SK-MEL-5 (cell line): ENCODE data around the gene CNTNAP5. TPM values are rescaled to one million over a fixed set of nuclear protein-coding genes. Genes with fewer than 3 reads are reported as not detected.

ENCODE experiments used
- DNase-seq: peaks from one replicate; pipeline ENCODE4 v3.0.0-alpha.2; 2016; ENCODE audit warnings: low read depth, low spot score
- in situ Hi-C: cut with HindIII; loops from 2 replicates; pipeline ENCODE4 v1.10.0; 2016; ENCODE audit warnings: low sequenced_read_pairs, high pct_unique_total_duplicates, low pct_unique_long_range_greater_than_20kb
- total RNA-seq: library from RNA; depleted of rRNA; stranded (reverse); fragments of >200 nt; shearing (Covaris generic); gene quantifications from 2 replicates; pipeline ENCODE4 v1.2.3, GENCODE V29; 2014

The CNTNAP5 gene
- total RNA-seq, 1 experiment from 2014 or later: not detected

DNA sequence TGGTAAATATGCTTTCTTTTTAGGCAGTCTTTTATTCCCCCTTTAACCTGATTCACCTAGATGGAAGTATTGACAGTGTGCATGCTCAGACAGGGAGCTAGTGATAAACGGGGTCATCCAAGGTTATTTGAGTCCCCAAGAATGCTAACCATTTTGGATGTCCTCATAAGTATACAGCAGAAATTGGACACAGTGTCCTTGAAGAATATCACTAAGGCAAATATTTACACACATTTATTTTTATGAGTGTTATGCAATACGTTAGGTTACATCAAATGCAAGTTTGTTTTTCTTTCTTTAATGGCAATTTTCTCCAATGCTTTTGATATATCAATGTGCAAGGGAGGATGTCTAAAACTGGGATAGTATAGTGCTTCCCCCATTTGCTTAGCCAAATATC is 23.6 kb downstream of the CNTNAP5 start:
- in situ Hi-C loops: no loop called here

DNA sequence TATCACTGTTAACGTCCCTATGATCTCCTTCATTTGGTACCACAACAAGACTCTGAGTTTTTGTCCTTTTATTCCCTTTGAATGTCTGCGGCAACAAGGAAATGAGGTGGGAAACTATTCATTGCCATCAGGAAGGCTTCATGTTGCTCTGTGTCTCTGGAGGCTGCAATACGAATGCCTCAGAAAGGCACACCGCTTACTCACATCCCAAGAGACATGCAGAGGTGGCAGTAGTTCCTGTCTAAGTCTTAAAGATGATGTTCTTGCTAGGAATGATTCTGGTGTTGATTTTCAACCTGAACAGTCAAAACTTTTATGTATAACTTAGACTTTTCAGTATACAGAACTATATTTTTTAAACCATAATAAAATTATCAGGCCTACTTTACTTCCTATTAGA is 24.0 kb downstream of the CNTNAP5 start:
- no peak for DNase-seq
- in situ Hi-C loops: no loop called here

More for the DNA sequence above, 23.6 kb downstream of the CNTNAP5 start:
- DNase-seq: no peak

DNA sequence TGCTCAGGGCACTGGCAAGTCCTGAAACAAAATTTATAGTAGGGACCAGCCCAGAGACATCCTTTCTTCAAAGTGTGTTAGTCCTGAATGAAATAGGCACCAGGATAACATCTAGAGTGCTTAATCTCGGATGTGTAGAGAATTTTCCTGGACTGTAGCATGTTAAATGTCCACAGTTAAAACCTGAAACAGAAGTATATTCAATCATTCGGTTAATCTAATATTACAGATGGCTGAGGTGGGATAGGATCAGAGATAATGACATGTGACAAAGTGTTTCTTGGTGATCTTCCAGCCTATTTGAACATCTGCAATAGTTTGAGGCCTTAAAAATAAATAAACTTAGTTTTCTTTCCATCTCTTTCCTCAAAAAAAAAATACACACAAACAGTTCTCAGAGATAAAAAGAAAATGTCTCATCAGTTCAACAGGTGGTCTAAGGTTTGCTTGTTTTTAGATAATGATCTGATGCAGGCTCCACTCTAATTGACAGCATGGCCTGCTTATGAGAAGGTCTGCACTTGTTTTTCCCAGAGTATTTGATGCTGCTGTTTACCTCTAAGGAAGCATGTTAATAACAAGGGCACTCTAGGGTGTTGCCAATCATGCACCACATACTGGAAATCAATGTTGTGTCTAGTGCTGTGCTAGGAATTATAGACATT is 25.9 kb downstream of the CNTNAP5 start:
- no peak for DNase-seq
- in situ Hi-C loops: no loop called here

DNA sequence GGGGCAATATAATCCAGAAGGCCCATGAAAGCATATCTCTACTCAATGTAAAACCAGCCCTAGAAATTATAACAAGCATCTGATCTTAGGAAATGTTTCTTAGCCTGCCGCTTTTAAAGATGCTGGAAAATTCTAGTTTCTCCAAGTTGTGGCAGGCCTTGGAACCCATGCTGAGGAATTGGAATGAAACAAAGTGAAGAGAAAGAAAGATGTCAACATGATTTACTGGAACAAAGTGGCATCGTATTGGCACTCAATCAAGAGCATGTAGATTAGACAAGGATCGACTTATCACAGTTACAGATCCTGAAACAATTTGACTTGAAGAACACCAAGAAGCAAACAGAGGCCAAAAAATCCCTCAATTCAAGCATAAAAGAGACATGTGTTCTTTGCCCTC is 28.7 kb downstream of the CNTNAP5 start:
- in situ Hi-C loops: no loop called here
- DNase-seq: no peak

DNA sequence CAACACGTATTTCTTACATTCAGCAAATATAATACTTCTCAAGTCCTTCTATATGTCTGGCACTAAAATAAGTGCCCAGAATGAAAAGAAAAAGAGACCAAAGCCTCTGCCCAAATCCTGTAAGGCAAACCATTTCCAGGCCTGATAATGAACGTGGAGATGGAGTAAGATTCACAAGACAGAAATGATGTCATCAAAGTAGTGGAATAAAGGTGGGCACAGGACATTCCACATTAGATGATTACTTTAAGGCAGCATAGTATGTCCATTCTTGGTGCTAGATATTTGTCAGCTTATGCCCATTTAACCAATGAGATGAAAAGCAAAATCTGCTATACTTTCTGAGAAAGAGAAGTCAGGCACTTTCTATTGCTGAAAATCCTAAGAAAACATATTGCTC is 38.5 kb downstream of the CNTNAP5 start:
- in situ Hi-C loops: no loop called here
- DNase-seq: no peak

DNA sequence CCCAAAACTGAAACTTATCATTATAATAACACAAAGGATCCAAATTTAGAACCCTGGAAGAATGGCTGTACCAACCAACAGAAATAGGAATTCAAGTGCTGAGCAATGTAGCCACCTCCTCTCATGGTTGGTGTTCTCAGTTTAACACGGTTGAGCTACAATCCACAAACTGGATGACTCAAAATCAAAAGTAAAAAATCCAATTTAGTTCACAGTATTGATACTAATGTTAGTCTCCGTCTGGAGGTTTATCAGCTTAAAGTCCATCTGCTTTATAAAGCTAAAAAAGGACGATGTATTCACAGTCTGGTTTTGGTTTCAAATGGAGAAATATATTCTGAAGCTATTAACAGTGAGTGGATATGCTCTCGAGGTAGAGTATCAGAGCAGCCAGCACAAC is 40.5 kb downstream of the CNTNAP5 start:
- no peak for DNase-seq
- in situ Hi-C loops: no loop called here

DNA sequence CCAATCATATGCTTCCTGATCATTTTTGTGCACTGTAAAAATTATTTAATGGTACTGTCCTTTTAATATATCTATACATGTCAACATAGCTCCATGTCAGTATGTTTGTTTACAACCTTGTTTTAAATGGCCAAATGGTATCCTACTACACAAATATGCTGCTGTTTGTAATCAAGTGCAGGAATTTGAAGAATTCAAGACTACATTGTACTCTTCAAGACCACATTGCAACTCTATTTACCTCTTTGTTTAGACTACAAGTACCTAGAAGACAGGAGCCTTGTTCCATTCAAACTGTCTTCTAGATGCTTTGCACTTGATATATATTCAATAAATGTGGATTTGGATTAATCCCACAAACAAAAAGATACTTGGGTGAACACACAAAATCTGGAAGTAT is 41.7 kb downstream of the CNTNAP5 start:
- in situ Hi-C loops: no loop called here
- no peak for DNase-seq

DNA sequence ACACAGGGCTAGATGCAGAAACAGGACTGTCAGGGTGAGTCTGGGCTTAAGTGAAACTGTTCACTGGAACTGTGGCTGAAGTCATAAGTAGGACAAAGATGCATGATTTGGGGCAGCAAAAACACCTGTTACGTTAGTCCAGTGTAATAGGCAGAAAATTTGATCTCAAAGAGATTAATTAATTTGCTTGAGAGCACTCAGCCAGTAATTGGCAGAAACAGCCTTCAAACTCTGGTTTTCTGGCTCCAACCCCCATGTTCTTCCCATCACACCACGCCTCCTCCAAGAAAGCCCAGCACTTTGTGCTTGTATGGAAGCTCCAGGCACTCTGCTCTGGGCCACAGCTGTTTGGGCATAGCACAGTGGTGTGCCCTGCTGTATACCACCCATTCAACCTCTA is 54.0 kb downstream of the CNTNAP5 start:
- in situ Hi-C loops: no loop called here
- no peak for DNase-seq

DNA sequence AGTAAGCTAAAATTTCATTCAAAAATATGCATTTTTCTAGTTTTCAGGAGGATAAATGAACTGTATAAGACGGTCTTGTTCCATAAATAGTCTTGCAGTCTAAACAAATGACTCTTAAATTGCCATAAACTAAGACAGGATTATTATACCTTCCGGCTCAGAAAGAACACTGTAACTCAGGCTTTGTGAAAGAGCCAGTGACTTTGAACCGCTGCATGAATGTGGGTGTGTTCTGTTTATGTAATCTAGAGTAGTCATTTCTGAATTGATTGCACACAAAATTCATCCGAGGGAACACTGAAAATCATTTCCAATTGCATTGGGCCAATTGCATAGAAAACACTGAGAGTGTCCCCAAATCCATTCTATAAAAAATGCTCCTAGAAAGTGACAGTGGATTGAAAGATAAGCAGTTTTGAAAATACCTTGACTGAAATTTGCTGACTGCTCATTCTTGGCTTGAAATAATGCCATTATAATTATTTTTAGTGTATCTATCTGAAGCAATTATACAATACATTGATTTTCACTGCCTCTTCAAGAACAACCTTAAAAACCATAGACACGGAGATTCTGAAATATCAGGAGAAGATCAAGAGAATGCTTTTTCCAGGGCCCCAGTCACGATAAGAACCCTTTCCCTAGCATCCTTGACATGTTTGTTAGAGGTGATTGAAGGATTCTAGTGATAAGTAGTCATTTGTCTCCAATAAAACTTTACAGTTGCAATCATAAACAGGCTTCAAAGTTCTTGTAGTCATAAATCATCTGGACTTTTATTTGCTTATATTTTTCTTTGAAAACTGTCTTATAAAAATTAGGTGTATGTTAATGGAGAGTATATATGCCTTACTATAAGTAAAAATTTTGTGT is 55.4 kb downstream of the CNTNAP5 start:
- in situ Hi-C loops: no loop called here
- DNase-seq: no peak

DNA sequence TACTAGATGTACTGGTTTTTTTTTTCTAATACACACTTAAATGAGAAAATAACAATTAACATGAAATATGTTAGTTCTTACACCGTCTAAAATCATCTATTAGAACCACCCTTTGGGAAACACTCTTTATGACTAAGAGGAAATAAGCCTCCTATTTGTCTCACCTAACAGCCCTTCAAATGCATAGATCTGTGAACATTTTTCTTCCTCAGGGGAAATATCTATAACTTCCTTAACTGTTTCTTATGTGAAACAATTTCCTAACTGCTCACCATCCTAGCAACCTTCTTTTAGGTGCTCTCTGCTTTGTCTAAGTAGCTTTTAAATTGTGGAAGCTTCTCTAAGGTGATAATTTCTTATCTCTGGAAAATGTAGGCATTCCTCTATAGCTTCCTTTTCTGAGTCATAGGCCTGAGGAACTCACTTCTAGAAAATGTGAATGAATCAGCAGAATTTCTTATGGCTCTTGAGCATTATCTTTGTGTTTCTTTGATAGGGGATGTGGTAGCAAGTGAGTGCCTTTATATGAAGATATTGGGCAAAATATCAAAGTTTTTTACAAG is 56.1 kb downstream of the CNTNAP5 start:
- in situ Hi-C loops: no loop called here
- DNase-seq: no peak

DNA sequence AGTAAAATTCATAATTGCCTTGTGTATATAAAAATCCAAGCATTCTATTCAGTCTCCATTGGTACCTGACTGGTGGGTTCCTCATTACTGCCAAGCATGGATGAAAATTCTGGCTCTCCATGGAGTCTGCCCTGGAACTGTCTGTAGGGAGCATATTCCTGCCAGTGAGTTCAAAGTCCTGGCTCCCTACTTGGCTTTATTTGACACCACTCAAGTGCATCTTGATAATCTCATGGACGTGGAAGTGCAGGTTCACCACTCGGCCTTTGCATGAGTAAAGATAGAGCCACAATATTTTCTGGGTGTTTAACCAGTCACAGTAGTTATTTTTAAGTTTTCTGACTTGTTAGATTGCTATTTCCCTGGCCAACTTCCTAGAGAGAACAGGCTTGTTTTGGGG is 63.5 kb downstream of the CNTNAP5 start:
- DNase-seq: no peak
- in situ Hi-C loops: no loop called here

DNA sequence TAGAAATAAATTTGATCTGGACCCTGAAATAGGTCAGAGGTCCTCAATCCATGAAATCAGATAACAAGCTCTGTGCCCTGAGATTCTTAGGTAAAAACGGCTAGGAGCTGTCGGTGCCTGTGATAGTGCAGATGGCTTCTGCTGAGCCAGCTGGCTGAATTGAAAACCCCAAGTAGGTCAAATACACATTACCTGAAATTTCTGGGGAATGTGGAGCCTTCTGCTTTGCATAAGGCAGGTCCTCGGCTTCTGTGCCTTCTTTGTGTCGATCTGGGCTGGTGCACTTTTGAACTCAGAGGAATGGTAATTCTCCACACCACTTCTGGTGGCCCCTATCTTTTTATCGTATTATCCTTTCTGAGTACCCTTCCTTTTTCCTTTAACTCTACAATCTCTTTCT is 66.6 kb downstream of the CNTNAP5 start:
- DNase-seq: no peak
- in situ Hi-C loops: no loop called here

DNA sequence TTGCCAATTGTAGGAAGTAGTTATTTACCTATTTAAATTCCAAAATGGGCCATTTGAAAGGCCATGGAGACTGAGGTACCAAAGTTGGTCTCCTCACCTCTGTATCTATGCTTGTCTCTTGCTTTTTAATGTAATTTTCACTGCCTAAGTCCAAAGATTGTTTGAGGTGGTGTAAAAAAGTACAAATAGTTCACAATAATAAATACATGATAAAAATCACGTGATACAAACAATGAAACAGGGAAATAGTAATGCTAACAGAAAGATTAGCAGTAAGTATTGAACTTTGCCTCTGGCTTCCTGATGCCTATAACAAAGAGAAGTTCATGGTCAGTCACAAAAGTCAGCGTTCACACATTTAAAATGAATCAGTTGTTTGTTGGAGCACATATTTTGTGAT is 67.6 kb downstream of the CNTNAP5 start:
- no peak for DNase-seq
- in situ Hi-C loops: no loop called here

DNA sequence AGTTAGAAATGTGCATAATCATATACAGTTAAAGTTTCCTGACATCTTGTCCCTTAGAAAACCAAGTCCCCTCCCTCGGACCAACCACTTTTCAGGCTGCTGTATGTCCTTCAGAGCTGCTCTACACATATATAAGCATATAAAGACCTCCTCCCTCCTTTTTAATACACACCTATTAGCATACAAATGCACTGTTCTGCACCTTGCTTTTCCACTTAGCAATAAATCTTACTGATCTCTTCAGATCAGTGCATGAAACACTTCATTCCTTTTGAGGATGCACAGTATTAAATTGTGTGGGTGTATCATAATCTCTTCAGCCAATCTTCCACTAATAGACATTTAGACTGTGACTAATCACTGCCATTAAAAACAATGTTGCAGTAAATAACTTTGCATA is 79.8 kb downstream of the CNTNAP5 start:
- in situ Hi-C loops: no loop called here
- no peak for DNase-seq

DNA sequence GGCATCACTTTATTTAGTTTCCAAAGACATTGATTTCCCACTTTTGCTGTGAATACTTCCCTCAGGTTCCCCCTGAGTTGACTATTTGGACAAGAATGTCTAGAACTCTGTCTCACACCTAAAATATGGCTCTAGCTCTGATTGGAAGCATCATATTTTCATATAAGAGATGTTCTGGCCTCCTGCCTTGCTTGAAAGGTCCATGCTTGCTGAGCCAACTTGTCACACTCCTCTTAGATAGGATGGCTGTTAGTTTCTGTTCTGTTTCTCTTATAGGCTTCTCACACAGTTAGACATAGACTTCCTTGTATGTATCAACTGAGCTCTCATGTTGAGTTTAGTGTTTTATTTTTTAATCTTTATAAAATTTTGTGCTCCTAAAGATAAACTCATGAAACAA is 87.1 kb downstream of the CNTNAP5 start:
- no peak for DNase-seq
- in situ Hi-C loops: no loop called here

DNA sequence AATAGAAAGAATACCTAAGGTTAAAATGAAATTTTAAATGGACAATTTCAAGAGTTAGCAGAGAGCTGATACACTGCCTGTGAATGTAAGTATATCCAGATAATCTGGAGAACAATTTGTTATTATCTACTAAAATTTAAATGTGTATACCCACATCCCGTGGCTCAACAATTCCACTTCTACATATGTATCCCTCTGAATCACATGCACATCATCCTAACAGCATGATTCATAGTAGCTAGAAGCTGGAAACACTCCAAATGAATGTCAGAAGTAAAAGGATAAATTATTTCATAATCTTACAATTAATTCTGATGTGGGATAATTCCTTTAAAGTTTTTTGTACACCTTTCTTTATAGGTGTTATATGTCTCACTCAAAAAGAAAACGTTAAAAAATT is 87.9 kb downstream of the CNTNAP5 start:
- in situ Hi-C loops: no loop called here
- DNase-seq: no peak

DNA sequence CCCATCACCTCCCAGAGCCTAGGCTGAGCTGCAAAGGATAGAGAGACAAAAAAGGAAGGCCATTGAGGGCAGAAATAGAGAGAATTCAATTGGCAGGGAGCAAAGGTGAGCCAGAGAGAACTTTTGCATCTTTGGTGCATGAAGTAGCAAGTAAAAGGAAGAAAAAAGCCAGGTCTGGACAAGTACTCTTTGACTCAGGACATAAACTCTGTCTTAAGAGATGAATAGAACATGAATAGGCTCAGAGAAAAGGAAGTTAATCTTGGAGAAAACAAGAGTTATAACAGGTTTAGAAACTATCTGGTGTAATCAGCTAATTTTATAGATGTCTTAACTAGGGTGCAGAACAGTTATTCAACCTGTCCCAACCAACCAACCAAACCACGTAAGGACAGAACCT is 95.2 kb downstream of the CNTNAP5 start:
- in situ Hi-C loops: no loop called here
- DNase-seq: no peak

DNA sequence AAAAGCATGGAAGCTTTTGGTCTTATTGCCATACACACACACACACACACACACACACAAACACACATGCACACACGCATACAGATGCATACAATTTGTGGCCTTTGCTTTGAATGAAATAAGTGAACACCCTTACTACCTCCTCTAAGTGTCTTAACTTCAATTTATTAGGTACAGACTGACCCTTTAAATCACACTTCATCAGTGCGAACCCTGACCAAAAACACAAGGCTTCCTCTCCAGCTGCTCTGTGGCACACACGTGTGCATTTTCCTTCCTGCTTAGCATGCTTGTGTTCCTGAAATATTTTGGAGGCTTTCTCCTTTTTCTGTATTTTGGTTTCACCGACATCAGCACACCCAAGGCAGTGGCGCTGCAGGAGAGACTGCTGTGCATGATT is 96.0 kb downstream of the CNTNAP5 start:
- no peak for DNase-seq
- in situ Hi-C loops: no loop called here

DNA sequence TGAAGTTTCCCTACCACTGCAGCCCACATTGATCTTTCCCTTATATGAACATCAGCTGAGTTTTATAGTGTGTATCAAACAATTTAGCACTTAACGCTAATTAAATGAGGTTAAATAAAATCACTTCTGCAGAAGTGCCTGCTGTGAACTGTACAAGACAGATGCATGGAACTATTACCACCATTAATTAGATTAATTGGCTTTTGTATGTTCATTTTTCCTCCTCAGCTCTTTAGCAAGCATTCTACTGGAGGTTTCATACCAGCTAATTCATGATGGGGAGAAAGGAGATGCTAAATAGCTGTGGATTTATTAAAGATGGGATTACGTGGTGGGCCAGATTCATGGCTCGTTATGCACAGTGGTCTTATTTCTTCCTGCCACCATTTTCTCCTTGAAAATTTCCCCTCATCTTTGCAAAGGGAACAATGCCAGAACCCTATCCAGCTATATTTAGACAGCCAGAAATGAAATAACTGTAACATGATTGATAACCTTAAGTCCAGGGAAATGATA is 96.7 kb downstream of the CNTNAP5 start:
- in situ Hi-C loops: no loop called here
- DNase-seq: no peak
